WERI-Rb-1 (cell line): ENCODE data around the gene TGFBR3L.

Experiments used
- DNase-seq: peaks from one replicate; pipeline ENCODE4 v3.0.0-alpha.2; 2020
- H3K27ac ChIP-seq: fragments of 250-450 bp; sonication (Bioruptor Pico); 2 replicates; pipeline ENCODE4 v1.5.1; 2020; ENCODE audit warnings: mild to moderate bottlenecking, moderate library complexity
- H3K27me3 ChIP-seq: fragments of 250-450 bp; sonication (Bioruptor Pico); 2 replicates; pipeline ENCODE4 v1.5.1; 2021; ENCODE audit warnings: mild to moderate bottlenecking, low read depth, moderate library complexity; ENCODE audit not compliant: insufficient read depth, severe bottlenecking
- H3K36me3 ChIP-seq: fragments of 250-450 bp; sonication (Bioruptor Pico); 2 replicates; pipeline ENCODE4 v1.5.1; 2020; ENCODE audit warnings: mild to moderate bottlenecking, moderate library complexity
- H3K4me3 ChIP-seq: 2 replicates; pipeline ENCODE4 v1.5.1; 2011; ENCODE audit warnings: low read depth, mild to moderate bottlenecking, control low read depth, low read length
- H3K9me3 ChIP-seq: fragments of 250-450 bp; sonication (Bioruptor Pico); 2 replicates; pipeline ENCODE4 v1.5.1; 2021; ENCODE audit warnings: mild to moderate bottlenecking, moderate library complexity; ENCODE audit not compliant: severe bottlenecking
- CTCF ChIP-seq: IDR thresholded peaks from 2 replicates; pipeline ENCODE4 v1.5.1; 2011; ENCODE audit warnings: low read depth, mild to moderate bottlenecking, control low read depth, inconsistent platforms, low read length

The TGFBR3L gene

DNA sequence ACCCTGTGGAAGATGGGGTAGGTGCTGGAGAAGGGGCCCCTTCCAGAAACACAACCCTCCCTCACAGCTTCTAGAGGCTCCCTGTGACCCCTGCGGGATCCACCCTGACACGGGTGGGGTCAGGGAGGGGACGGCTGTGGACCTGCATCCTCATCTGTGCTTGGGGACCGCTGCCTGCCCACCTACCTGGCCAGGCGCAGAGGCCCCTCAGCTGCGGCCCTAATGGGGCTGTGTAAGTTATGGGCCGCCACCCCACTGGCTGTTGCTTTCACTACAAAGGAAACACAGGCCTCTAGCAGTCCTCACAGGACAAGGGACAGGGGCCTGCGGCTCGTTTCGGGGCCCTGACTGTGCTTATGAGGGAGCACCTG lies 18.3 kb downstream of the TGFBR3L start:
- TF ChIP-seq CTCF: no peak
- no peak for DNase-seq
- Histone ChIP-seq H3K4me3 (no peak overlapping the region), H3K9me3 (no peaks in the 10 kb centered on the region), H3K36me3 (peaks cover 67% of the 10 kb centered on the region), H3K27ac (no peak overlapping the region), H3K27me3 (no peaks in the 10 kb centered on the region)

- Histone ChIP-seq H3K9me3 (no peaks in the 10 kb centered on the region), H3K27ac (no peak overlapping the region), H3K27me3 (no peaks in the 10 kb centered on the region), H3K4me3 (no peak overlapping the region), H3K36me3 (peaks cover 72% of the 10 kb centered on the region)
- peak; percentile 65 for TF ChIP-seq CTCF
- no peak for DNase-seq
Measured at GRCh38 chr19:7933411-7933810, 18.8 kb downstream of the TGFBR3L start.

- H3K4me3 ChIP-seq: no peak overlapping the region
- H3K9me3 ChIP-seq: no peaks in the 10 kb centered on the region
- TF ChIP-seq CTCF: no peak
- no peaks in the 10 kb centered on the region for H3K27me3 ChIP-seq
- peaks cover 79% of the 10 kb centered on the region for H3K36me3 ChIP-seq
- DNase-seq: no peak
- H3K27ac ChIP-seq: no peak overlapping the region
Measured at GRCh38 chr19:7933828-7934725, 19.4 kb downstream of the TGFBR3L start.

DNA sequence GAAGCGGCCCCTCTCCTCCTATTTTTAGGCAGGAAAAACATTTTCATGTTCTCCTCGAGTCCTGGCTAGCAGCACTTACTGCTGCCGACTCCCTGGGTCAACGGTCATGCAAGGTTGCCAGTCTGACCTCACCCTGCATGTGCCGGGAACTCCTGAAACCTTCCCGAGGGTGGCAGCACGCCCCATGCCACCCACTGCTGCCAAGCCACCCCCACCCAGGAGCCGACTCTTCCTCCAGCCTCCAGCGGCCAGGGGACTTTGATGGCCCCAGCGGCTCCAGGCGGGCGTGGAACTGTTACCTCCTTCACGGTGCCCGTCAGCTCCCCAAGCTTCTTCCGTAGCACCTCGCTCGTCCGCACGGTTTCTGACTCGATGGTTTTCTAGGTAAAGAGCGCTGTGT lies 20.1 kb downstream of the TGFBR3L start:
- TF ChIP-seq CTCF: no peak
- no peak for DNase-seq
- Histone ChIP-seq H3K9me3 (no peaks in the 10 kb centered on the region), H3K27ac (no peak overlapping the region), H3K4me3 (no peak overlapping the region), H3K27me3 (no peaks in the 10 kb centered on the region), H3K36me3 (peaks cover 82% of the 10 kb centered on the region)

DNA sequence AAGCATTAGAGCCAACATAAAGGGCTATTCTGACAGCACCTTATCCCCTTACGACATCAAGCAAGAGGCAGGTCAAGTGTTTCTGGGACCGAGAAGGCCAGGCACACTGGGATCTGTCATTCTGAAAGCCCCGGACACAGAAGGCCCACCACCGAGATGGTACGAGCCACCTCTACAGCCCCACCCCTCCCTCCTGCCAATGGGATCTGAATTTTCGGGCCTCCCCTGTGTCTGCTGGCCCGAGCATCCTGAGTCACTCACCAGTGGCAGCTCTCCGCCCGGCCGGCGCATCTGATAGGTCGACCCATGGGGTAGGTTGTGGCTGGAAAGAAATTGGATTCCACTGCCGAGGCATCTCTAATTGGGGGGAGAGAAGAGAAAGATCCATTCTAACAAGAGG lies 26.2 kb downstream of the TGFBR3L start:
- Histone ChIP-seq H3K27me3 (no peaks in the 10 kb centered on the region), H3K36me3 (peaks cover 60% of the 10 kb centered on the region), H3K4me3 (no peak overlapping the region), H3K27ac (no peak overlapping the region), H3K9me3 (no peaks in the 10 kb centered on the region)
- no peak for TF ChIP-seq CTCF
- DNase-seq: no peak
